Germinal center (tissue), 1 donor: ENCODE results near the gene KNDC1.
"Not testable (repeated sequence)": the region's sequence is repeated elsewhere in the genome, so short reads cannot be mapped to it uniquely, and the experiment has no call there.

Experiments
- DNase-seq: peaks from one replicate; pipeline ENCODE4 v3.0.0; 2012; ENCODE audit warnings: mixed read lengths, low spot score

KNDC1 gene

DNA sequence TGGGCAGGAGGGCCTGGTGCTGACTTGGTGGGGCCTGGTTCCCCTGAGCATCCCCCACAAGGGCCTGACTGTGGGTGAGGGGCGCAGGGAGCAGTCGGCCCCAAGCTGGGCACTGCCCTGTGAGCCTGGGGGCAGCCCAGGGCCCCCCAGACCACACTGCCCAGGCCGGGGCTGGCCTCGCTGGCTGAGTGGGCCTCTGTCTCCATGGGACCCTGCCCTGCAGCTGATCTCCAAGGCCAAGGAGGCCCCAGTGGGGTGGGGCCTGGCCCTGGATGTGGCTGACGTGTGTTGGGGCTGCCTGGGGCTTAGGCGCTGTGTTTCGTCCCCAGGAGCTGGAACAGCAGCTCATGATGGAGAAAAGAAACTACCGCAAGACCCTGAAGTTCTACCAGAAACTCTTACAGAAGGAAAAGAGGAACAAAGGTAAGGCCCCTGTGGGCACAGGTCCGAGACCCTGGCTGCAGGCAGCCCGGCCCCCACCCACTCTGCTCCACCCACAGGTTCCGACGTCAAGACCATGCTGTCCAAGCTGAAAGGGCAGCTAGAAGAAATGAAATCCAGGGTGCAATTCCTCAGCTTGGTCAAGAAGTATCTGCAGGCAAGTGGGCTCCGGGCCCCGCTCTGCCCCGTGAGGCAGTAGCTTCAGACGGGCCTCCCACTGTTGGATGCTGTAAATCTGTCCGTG lies 46.5 kb downstream of the KNDC1 start:
- DNase-seq, result no peak

DNA sequence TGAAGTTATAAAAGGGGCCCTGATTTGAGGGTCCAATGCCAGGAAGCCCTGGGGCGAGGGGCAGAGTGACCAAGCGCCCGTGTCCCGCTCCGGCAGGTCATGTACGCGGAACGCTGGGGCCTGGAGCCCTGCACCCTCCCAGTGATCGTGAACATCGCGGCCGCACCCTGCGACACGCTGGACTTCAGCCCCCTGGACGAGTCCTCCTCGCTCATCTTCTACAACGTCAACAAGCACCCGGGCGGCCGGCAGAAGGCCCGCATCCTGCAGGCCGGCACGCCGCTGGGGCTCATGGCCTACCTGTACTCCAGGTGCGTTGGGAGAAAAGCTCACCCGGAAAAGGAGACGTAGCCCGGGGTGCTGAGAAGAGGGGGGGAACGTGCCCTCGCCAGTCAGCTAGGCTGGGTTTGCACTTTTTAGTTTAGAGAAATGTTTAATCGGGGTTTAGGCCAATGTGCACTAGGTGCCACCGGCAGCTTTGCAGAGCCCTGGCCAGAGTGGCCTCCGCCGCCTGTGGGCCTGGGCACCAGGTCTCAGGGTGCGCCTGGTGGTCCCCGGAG lies 47.1 kb downstream of the KNDC1 start:
- no peak for DNase-seq

DNA sequence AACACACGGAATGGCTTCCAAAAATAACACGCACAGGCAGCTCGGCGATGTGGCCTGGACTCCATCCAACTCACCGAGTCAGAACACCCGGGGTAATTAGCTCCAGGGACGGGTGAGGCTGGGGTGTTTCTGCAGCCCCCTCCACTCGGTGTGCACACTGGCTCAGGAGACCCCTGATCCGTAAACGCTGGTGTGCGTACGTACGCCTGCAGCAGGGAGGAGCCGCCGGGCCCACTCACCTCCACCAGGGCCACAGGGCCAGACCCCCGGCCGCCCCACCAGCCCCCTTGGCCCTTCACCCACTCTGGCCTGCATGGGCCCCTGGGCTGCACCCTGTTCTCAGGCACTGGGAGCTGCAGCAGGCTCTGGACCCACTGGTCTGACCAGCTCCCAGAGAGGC lies 47.6 kb downstream of the KNDC1 start:
- no peak for DNase-seq

DNA sequence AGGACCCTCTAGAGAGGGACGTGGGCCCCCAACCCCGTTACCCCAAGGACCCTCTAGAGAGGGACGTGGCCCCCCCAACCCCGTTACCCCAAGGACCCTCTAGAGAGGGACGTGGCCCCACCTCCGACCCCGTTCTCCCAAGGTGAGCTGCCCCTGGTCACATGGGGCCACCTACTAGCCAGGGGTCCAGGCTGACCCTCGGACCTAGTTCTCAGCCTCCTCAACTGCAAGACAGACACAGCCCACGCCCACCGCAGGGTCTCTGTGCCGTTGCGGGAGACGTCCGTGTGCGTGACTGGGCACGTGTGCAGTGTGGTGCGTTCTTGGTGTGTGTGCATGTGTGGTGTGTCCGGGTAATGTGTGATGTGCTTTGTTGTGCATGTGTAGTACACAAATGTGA lies 48.4 kb downstream of the KNDC1 start:
- no peak for DNase-seq

DNA sequence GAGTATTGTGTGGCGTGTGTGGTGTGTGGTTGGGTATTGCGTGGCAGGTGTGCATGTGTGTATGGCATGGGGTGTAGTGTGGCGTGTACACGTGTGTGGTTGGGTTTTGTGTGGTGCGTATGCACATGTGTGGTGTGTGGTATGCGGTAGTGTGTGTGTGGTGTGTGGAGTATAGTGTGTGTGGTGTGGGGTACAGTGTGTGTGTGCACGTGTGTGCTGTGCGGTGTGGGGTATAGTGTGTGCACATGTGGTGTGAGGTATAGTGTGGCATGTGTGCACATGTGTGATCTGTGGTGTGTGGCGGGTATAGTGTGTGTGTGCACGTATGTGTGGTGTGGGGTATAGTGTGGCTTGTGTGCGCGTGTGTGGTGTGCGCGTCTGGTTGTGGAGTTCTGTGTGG lies 49.1 kb downstream of the KNDC1 start:
- no peak for DNase-seq

DNA sequence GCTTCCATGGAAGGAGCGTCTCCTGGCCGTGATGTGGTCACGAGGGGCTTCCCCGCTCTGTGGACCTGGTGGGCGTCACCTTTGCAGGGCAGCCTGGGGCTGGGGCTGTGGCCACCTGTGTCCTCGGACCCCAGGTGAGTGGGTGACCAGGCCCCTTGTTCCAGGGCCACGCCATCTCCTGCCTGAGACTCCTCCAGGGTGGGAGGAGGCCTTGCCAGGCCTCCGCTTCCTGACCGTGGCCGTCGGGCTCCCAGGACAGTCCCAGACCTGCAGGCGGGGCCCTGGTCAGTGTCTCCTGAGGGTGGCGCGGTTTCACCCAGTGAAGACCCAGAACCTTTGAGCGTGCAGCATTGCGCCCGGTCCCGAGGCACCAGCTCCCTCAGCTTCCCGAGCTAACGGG lies 49.6 kb downstream of the KNDC1 start:
- DNase-seq, result no peak

DNA sequence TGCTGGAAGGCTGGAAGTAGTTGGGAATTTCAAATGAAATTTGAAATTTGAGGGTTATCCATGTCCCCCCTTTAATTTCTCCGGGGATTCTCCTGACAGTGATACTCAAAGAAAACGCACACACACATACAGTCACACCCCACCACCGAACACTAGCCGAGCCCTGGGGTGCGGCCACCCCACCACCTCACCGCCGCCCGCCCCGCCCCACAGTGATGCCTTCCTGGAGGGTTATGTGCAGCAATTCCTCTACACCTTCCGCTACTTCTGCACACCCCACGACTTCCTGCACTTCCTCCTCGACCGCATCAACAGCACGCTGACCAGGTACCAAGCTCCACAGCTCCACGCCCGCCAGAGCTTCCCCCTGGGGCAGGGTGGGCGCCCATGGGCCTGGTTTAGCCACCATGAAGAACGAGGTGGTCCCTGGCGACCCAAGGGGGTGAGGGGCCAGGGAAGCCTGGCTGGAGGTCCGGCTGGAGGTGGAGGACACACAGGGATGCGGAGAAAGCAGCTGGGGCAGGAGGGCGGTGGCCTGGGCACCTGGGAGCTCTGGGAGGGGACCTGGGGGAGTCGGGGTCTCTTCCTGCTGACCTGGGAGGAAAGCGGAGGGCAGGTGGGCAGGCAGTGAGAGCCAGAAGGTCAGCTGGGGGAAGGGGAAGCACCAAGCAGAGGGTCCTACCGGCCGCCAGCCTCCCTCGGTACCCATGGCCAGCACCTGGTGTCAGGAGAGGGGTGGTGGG lies 50.5 kb downstream of the KNDC1 start:
- no peak for DNase-seq

DNA sequence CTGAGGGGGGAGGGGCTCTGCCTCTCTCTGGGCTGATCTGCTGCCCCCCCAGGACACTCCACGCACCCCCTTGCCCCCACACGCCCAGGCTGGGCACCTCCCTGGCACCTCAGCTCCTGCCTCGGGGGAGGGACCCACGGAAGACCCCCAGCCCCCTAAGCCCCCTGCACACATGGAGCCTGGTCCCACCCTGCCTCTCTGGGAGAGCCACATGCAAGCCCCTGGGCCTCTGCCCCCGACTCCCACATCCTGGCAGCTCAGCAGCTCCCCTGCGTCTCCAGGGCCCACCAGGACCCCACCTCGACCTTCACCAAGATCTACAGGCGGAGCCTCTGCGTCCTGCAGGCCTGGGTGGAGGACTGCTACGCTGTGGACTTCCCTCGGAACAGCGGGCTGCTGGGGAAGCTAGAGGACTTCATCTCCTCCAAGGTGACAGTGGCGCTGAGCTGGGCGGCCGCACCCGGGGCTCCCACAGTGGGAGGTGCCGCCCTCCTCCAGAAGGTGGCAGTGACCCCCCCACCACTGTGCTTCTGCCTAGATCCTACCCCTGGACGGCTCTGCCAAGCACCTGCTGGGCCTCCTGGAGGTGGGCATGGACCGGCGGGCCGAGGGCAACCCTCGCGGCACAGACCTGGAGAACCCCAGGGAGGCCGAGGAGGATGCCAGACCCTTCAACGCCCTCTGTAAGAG lies 51.3 kb downstream of the KNDC1 start:
- no peak for DNase-seq

DNA sequence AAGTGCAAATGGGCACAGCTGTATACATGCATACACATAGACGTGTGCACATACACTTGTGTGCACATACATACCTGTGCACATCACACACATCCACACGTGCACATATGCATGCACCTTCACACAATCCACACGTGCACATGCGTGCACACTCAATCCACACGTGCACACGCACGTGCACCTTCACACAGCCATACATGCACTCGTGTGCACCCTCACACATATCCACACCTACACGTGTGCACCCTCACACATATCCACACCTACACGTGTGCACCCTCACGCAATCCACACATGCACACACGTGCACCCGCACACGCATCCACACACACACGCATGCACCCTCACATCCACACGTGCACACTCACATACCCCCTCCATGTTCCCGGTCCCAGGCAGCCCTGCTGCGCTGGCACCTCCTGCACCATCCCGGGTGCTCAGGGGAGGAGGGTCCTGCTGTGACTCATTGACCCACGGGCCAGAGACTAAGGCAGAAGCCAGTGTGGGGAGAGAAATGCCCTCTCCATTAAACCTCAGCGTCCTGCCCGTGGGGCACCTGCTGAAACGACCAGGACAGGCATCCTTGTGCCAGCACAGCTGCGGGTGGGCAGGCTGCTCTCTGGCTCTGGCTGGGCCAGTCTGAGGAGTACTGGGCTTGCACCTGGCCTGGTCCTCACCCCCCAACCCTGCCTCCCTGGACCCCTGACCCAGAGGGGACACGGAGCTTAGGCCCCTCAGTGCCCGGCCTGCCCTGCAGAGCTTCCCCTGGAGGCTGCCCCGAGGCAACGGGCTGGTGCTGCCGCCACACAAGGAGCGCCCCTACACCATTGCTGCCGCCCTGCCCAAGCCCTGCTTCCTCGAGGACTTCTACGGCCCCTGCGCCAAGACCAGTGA lies 52.2 kb downstream of the KNDC1 start:
- no peak for DNase-seq

DNA sequence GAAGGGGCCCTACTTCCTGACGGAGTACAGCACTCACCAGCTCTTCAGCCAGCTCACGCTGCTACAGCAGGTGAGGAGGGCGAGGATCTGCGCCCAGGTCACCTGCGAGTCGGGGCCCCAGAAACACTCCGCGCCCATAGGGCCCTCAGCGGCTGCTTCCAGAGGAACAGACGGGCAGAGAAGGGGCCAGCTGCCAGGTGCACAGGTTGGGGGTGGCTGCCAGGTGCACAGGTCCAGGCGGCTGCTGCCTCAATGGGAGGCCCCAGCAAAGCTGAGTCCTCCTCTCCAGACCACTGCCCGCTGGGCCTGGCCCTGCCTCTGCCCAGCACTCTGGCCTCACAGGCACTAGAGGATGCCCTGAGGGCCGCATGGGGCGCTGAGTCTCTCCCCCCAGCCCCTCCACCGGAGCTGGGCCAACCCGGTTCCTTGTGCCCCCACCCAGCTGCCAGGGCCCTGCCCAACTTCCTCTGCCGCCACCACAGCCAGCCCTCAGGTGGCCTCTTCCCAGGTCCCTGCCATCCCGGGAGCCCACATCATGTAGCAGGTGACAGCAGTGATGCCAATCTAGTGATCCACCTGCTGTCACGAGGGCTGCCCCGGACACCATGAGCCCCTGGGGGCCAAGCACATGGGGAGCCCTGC lies 53.0 kb downstream of the KNDC1 start:
- no peak for DNase-seq

DNA sequence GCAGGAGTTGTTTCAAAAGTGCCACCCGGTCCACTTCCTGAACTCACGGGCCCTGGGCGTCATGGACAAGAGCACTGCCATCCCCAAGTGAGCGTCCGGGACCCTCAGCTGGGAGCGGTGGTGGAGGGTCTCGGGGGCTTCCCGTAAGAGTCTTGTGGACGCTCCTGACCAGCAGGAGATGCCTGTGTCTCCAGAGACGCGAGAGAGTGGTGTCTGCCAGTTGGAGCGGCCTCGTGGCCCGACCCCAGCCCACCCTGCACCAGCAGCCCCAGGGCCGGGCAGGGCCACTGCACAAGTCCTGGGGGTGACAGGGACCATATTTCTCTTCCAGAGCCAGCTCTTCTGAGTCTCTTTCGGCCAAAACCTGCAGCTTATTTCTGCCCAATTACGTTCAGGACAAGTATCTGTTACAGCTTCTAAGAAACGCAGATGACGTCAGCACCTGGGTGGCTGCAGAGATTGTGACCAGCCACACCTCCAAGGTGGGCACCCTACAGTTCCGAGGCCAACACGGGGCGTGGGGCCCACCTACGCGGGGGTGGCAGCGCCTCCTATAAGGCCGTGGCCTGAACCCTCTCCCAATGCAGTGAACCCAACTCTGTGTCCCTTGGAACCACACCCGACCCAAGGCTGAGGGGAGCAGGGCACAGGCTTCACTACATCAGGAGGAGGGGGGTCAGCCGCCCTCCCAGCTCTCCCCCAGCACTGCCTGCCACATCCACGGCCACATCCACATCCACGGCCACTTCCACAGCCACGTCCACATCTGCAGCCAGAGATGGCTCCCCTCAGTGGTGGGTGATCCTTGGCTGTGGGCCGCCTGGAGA lies 53.8 kb downstream of the KNDC1 start:
- DNase-seq, result no peak

DNA sequence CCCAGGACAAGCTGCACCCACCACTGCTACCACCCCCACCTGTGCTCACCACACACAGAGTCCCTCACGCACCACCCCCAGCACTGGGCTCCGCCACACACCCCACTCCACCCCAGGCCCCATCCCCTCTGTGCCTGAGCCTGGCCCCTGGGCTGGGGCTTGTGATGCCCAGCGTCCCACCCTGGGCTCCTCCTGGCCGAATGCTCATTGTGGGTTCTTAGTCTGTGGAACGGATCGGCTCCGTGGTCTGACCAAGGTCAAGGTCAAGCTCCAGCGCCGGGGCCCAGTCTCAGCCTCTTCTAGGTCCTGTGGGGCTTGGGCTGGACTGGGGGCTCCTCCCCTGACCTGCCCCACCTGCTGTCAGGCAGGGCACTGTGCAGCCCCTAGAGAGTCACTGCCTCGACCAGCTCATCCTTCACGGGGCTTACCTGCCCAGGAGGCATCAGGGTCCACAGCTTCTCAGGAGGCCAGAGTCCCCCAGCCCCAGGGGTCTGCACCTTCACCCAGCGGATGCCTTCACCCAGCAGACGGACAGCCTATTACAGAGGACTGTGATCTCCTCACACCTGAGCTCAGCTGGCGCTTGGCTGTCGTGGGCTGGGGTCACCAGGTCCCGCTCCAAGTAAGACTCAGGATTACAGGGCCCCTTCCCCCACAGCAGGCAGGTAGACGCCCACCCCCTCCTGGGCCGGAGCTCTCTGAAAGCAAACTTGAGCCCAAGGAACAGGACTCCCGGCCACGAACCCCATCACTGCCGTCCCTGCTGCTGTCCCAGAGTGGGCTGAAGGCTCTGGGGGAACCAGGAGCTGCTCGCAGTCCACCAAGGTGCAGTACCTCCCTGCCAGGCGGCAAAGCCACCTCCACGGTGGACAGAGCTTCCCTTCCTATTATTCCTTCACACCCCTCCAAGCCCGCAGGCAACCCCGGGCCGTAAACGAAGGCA lies 54.7 kb downstream of the KNDC1 start:
- no peak for DNase-seq

DNA sequence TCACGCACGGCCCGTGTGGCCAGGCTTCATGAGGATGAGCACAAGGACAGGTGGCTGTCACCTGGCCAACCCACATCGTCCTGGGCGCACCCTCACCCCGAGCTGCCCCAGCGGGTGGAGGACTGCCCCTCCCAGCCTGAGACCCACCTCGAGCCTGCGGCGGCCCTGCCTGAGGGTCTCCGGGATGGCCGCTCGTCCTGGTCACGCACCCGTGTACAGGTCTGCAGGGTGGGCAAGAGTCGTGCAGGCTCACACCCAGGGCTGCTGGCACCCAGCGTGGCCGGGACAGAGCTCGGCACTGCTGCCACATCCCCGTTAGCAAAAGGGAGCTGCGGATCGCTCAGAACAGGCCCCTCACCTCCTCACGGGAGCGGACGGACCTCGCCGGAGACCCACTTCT lies 55.6 kb downstream of the KNDC1 start:
- DNase-seq, result no peak

DNA sequence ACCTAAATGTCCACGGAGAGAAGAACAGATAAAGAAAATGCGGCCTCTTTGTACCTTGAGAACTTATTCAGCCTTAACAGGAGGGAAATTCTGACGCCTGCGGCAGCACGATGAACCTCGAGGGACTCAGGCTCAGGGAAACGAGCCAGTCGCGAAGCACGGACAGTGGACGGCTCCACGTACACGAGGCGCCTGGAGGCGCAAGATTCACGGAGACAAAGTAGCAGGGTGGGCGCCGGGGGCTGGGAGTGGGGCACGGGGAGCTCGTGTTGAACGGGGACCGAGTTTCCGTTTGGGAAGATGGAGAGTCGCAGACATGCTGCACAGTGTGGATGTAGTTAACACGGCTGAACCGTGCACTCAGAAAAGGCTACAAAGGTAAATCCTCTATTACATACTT lies 56.8 kb downstream of the KNDC1 start:
- no peak for DNase-seq

DNA sequence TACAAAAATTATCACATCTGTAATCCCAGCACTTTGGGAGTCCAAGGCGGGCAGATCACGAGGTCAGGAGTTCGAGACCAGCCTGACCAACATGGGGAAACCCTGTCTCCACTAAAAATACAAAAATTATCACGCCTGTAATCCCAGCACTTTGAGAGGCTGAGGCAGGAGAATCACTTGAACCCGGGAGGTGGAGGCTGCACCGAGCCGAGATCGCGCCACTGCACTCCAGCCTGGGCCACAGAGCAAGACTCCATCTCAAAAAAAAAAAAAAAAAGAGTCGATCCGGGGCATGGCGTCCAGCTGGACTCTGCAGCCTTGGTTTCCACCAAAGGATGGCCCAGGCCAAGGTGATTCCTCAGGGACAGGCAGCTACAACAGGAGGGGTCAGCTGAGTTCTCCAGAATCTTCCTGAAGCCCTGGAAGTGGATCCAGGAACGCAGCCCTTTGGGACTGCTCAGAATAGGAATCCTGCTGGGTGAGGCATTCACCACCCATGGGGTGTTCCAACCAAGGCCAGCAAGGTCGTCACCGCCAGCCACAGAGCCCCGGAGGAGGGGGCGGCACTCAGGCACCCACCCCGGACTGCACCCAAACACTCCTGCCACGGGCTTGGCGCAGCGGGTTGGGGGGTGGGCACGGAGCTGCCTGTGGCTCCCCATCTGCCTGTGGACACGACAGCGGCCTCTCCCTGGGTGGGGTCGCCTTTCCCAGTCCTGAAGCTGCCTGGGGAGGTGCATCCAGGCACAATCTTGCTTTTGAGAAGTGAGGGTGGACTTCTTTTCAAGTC lies 58.0 kb downstream of the KNDC1 start:
- DNase-seq, result no peak

DNA sequence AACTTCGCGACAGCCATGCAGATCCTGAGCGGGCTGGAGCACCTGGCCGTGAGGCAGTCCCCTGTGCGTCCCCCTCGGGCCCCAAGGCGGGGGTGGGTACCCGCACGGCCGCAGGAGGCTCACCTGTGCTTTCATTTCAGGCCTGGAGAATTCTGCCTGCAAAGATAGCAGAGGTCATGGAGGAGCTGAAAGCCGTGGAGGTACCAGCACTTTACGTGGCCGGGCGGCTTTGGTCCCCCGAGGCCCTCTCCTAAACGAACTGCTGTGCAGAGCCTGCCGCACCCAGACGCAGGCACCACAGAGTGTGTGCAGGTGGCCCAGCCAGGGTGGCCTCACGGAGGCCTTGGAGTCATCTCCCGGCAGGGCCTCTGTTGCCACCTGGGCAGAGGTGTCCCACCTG lies 58.9 kb downstream of the KNDC1 start:
- DNase-seq, result no peak

DNA sequence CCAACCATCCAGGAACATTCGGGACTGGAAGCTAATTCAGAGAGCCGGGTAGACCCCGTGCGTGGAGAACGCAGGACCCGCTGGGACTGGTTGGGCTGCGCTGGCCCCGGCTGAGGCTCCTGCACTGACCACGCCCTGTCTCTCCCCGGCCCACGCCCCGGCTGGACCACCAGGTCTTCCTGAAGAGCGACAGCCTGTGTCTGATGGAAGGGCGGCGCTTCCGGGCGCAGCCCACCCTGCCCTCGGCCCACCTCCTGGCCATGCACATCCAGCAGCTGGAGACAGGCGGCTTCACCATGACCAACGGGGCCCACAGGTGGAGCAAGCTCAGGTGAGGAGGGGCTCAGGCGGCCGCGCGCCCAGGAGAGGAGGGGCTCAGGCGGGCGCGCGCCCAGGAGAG lies 59.8 kb downstream of the KNDC1 start:
- no peak for DNase-seq

DNA sequence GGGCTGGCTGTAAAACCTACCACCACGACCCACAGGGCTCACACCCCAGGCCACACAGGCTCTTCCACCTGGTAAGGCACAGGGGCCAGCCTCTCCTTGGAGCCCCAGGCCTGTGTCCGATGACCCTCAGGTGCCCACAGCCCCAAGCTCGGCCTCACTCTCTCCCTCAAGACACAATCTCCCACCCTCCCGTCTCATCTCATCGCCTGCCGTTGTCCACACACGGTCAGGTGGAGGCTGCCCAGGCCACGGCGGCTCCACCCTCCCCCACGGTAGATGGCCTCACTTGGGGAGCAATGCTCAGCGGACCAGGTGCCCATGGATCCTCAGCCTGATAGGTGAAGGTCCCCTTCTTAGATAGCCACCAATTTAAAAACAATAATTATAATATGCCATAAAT lies 61.3 kb downstream of the KNDC1 start:
- no peak for DNase-seq

DNA sequence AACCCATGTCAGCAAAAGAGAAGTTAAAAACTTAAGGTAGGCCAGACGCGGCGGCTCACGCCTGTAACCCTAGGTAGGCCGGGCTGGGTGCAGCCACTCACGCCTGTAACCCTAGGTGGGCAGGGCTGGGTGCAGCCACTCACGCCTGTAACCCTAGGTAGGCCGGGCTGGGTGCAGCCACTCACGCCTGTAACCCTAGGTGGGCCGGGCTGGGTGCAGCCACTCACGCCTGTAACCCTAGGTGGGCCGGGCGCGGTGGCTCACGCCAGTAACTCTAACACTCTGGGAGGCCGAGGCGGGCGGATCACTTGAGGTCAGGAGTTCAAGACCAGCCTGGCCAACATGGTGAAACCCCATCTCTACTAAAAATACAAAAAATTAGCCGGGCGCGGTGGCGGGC lies 61.7 kb downstream of the KNDC1 start:
- DNase-seq, result not testable (repeated sequence)
